Body of pancreas (tissue), 4 donors: ENCODE data around the gene MPV17L2. TPM values are rescaled to one million over a fixed set of nuclear protein-coding genes. Genes with fewer than 3 reads are reported as not detected.

Source experiments
- ATAC-seq: fragments of 150-250 bp; one replicate; pipeline ENCODE4 v1.9.1; 2016
- DNase-seq, 4 donors: peaks; one replicate each; pipeline ENCODE4 v3.0.0-alpha.2; 2019
- H3K27ac ChIP-seq, 4 donors: fragments of 200-600 bp; sonication (generic); 1 replicate in 3 of 4; 2 replicates in 1 of 4; pipeline versions ENCODE4 v1.5.1 to v1.6.1; 2016 to 2019; ENCODE audit warnings: mild to moderate bottlenecking in 1 of 4, mixed read lengths in 1 of 4, moderate library complexity in 1 of 4
- H3K27me3 ChIP-seq, 2 donors: fragments of 200-600 bp; sonication (generic); one replicate each; pipeline ENCODE4 v1.6.0; 2016; ENCODE audit warnings: mild to moderate bottlenecking in 1 of 2
- H3K36me3 ChIP-seq, 2 donors: fragments of 200-600 bp; sonication (generic); replicated peaks in 1 of 2; 2 replicates each; pipeline ENCODE4 v1.5.1; 2016; ENCODE audit warnings: low read depth in 2 of 2; ENCODE audit not compliant: insufficient read depth in 1 of 2
- H3K4me1 ChIP-seq: fragments of 200-600 bp; sonication (generic); one replicate; pipeline ENCODE4 v1.6.0; 2016
- H3K4me3 ChIP-seq, 2 donors: fragments of 200-600 bp; sonication (generic); 1 replicate in 1 of 2; 2 replicates in 1 of 2; pipeline ENCODE4 v1.5.1; 2016 to 2019
- H3K9me3 ChIP-seq, 3 donors: fragments of 200-600 bp; sonication (generic); 1 replicate in 2 of 3; 2 replicates in 1 of 3; pipeline ENCODE4 v1.5.1; 2016
- POLR2A ChIP-seq, 3 donors: fragments of 450-650 bp; IDR thresholded peaks; one replicate each; pipeline ENCODE4 v1.6.1; 2016; ENCODE audit warnings: antibody characterized with exemption in 3 of 3, mild to moderate bottlenecking in 2 of 3
- WGBS, 2 donors: methylation state at CpG; one replicate each; pipeline ENCODE4 v1.1.5; 2017; 5-methylcytosine and 5-hydroxymethylcytosine counted together
- intact Hi-C: fragments of 100-400 bp; cut with DNase I; formaldehyde crosslinking; loops from one replicate; pipeline ENCODE4 v1.15.1; 2023
- total RNA-seq, 2 donors: library from RNA; depleted of rRNA; stranded (reverse); fragments of >200 nt; gene quantifications; one replicate each; pipeline ENCODE4 v1.1.0, GENCODE V29; 2016
- TF ChIP-seq, protein P1 (sequence below), 7 experiments: fragments of 450-650 bp in 4 of 7; fragments of 200-600 bp in 3 of 7; sonication (generic) in 3 of 7; IDR thresholded peaks; one replicate each; pipeline ENCODE4 v1.5.1; 2016 to 2019; ENCODE audit warnings: antibody characterized with exemption in 7 of 7

Gene MPV17L2
- total RNA-seq, 2 donors from 2014 or later, result 3.4 to 5.6 TPM

DNA sequence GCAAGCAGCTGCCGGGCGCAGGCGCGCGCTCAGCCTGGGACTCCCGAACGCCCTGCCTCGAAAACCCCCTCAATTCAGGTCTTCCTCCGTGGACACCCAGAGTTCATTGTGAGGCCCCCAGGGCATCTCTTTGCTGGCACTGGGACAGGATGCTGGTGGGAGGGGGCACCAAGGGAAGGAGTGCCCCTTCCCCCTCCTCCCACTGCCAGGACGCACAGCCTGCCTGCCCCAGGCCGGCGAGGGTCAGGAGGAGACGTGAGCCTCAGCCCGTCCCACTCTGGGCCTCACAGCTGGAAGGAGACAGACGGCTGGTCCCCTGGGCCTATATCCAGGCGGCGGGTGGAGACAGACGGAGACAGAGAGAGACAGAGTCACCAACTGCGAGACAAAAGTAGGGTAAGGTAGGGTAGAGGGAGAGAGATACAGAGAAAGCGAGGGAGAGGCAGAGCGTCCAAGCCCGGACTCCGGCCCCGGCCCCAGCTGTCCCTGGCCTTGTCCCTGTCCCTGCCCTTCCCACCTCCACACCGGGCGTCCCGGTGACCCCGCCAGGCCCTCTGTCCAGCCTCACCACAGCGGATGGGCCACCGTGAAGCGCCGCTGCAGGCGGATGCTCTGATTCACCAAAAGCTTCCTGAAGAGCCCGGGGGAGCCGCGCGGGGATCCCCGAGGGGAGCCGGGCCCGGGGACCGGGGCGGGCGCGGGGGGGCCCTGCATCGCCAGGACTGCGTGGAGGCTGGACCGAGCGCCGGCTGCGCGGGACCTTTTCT lies 32.9 kb downstream of the MPV17L2 start, which contains the start of gene PDE4C:
PDE4C (minus strand) TSS at position 737 of the 767 bp plus-strand sequence; CDS start at position 714, 23 bp downstream.
- TF ChIP-seq POLR2A (IDR thresholded peaks at IDR 0.05), result no peak
- TF ChIP-seq, protein P1, sequence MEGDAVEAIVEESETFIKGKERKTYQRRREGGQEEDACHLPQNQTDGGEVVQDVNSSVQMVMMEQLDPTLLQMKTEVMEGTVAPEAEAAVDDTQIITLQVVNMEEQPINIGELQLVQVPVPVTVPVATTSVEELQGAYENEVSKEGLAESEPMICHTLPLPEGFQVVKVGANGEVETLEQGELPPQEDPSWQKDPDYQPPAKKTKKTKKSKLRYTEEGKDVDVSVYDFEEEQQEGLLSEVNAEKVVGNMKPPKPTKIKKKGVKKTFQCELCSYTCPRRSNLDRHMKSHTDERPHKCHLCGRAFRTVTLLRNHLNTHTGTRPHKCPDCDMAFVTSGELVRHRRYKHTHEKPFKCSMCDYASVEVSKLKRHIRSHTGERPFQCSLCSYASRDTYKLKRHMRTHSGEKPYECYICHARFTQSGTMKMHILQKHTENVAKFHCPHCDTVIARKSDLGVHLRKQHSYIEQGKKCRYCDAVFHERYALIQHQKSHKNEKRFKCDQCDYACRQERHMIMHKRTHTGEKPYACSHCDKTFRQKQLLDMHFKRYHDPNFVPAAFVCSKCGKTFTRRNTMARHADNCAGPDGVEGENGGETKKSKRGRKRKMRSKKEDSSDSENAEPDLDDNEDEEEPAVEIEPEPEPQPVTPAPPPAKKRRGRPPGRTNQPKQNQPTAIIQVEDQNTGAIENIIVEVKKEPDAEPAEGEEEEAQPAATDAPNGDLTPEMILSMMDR (IDR thresholded peaks at IDR 0.05), result no peak
- 5 to 7% methylated on average over 18 to 51 of the region's 51 CpGs for WGBS, 2 donors
- no peak for DNase-seq

DNA sequence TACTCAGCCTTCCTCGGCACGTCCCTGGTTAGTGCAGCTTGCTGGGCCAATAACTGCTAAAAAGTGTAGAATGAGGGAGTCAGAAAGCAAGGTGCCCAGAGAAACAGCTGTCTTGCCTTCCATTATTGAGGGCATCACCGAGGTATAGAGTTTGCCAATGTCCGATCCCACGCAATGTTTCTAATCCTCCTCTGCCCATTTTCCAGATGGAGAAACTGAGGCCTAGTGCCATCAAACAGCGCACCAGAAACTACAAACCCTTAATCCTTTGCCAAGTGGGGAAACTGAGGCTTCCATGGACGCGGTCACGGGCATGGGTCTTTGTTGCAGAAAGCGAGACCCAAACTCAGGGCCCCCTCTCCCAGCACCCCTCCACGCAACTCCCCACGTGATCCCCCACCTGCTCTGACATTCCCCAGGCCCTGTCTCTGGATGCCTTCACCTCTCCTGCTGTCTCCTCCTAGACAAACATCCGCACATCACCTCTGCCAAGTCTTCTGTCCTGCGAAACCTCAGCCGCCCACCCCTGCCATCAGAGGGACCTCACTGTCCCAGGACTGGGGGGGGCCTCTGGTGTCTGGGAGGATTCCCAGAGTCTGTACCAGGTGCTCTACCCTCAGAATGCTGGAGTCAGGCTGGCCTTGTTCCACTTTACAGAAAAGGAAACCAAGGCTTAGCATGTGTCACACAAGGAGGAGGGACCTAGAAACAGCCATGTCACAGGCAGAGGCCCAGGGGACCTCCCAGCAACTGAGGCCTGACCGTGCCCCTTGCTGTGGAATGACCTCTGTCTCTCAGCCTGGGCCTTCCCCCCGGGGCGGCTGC lies 34.1 kb downstream of the MPV17L2 start:
- Histone ChIP-seq H3K4me3 (no peak overlapping the region), H3K36me3 (no peaks in the 10 kb centered on the region), H3K27ac (no peak overlapping the region), H3K9me3 (no peaks in the 10 kb centered on the region), H3K4me1 (peaks cover 26% of the 10 kb centered on the region), H3K27me3 (peaks cover 0 to 13% of the 10 kb centered on the region in 2 donors)
- TF ChIP-seq, protein P1 (IDR thresholded peaks at IDR 0.05), result no peak
- no peak for TF ChIP-seq POLR2A (IDR thresholded peaks at IDR 0.05)
- 80 to 93% methylated on average over 11 to 17 of the region's 18 CpGs for WGBS, 2 donors
- intact Hi-C loops, result no loop called here
- DNase-seq, result no peak
- ATAC-seq, result no peak

More for the DNA sequence above, 32.9 kb downstream of the MPV17L2 start, which contains the start of gene PDE4C:
- H3K27ac ChIP-seq, result no peak within 1 kb of the TSS
- intact Hi-C loops, result no loop called here
- H3K36me3 ChIP-seq, result no peaks in the 10 kb centered on the region
- no peaks in the 10 kb centered on the region for H3K9me3 ChIP-seq
- no peak for ATAC-seq
- H3K4me1 ChIP-seq, result peaks cover 26% of the 10 kb centered on the region
- H3K27me3 ChIP-seq, result peaks cover 0 to 13% of the 10 kb centered on the region in 2 donors
- H3K4me3 ChIP-seq, result no peak within 1 kb of the TSS

- no peak for ATAC-seq
- intact Hi-C loops, result no loop called here
- Histone ChIP-seq H3K27ac (no peak overlapping the region), H3K4me3 (no peak overlapping the region), H3K27me3 (peaks cover 0 to 18% of the 10 kb centered on the region in 2 donors), H3K4me1 (peaks cover 26% of the 10 kb centered on the region), H3K9me3 (no peaks in the 10 kb centered on the region), H3K36me3 (no peaks in the 10 kb centered on the region)
- no peak for DNase-seq
- 50 to 67% methylated on average over 1 to 6 of the region's 6 CpGs for WGBS, 2 donors
- TF ChIP-seq, protein P1 (IDR thresholded peaks at IDR 0.05), result no peak
Observed at GRCh38 chr19:18227781-18228271, 34.8 kb downstream of the MPV17L2 start.

DNA sequence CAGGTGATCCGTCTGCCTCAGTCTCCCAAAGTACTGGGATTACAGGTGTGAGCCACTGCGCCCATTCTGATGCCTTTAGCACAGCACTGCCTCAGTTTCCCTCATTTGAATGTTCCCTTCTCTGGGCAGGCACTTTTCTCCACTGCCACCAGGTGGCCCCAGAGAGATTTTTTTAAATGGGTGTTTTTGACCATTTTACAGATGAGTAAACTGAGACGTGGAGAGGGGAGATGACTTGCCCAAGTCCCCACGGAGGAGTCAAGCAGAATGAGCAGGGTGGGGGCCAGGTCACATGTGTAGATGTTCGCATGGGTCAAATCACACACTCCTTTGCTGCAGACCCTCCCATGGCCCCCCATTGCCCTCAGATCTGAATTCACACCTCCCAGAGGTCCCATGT lies 36.5 kb downstream of the MPV17L2 start:
- ATAC-seq (no peak), DNase-seq (no peak)
- H3K4me3 ChIP-seq, result no peak overlapping the region
- H3K36me3 ChIP-seq, result no peaks in the 10 kb centered on the region
- intact Hi-C loops, result no loop called here
- no peak overlapping the region for H3K27ac ChIP-seq
- H3K9me3 ChIP-seq, result peaks cover 0 to 9% (median 0%) of the 10 kb centered on the region in 3 donors
- peaks cover 19% of the 10 kb centered on the region for H3K4me1 ChIP-seq
- H3K27me3 ChIP-seq, result peaks cover 0 to 22% of the 10 kb centered on the region in 2 donors
- WGBS, 2 donors, result 57 to 70% methylated on average over 4 to 5 of the region's 5 CpGs
- TF ChIP-seq, protein P1 (IDR thresholded peaks at IDR 0.05), result peak in 4 of 7 experiments; percentile 19 to 36 (median 26)
- no peak for TF ChIP-seq POLR2A (IDR thresholded peaks at IDR 0.05)
